ENCODE results near the gene FKBP1A. TPM values are rescaled to one million over a fixed set of nuclear protein-coding genes. Genes with fewer than 3 reads are reported as not detected.
A peak's percentile ranks its signal among the peaks of the same experiment; 100 is the strongest.

FKBP1A gene
- total and polyA plus RNA-seq, 2 of the 4 experiments (the other 2 are of a cell fraction): 120 to 528 TPM

- ChIA-PET CTCF (no interaction called here), POLR2A (ENCODE audit: unreplicated experiment) (no interaction called here)
- Histone ChIP-seq H3K18ac (ENCODE audit: low read depth, low read length) (no peak overlapping the region), H2BK15ac (ENCODE audit: low read depth, low read length) (no peak overlapping the region), H4K20me1 (ENCODE audit: insufficient read depth, low read length) (peaks cover 4% of the 10 kb centered on the region; the same call in 1 of the 2 replicates), H4K5ac (ENCODE audit: low read depth, low read length) (no peak overlapping the region), H3K23ac (ENCODE audit: low read depth, low read length) (peak overlapping the region; percentile 23; the same call in 1 of the 2 replicates), H3K4ac (ENCODE audit: low read depth, low read length) (no peak overlapping the region), H3K4me1 (ENCODE audit: control insufficient read depth, insufficient read depth, low read length) (peaks cover 17% of the 10 kb centered on the region), H2BK120ac (ENCODE audit: low read depth, low read length) (no peak overlapping the region), H3K27me3 (ENCODE audit: control insufficient read depth, insufficient read depth, low read length) (no peaks in the 10 kb centered on the region), H3K9me3 (ENCODE audit: control insufficient read depth, insufficient read depth, low read length) (no peaks in the 10 kb centered on the region), H3K14ac (replicated peaks; ENCODE audit: low read depth, low read length) (no peak overlapping the region), H4K8ac (ENCODE audit: low read depth in 2 of 2, low read length in 2 of 2) (no peak overlapping the region), H2BK20ac (ENCODE audit: low read depth, low read length) (no peak overlapping the region), H3K4me3 (ENCODE audit: insufficient read depth, low read depth, low read length) (no peak overlapping the region), H3K9me1 (ENCODE audit: insufficient read depth, low read length) (peaks cover 38% of the 10 kb centered on the region), H3K79me1 (ENCODE audit: low read depth in 1 of 2, low read length in 2 of 2) (peaks cover 58 to 93% of the 10 kb centered on the region in 2 experiments), H3K4me2 (ENCODE audit: low read depth, low read length) (no peak overlapping the region), H4K91ac (ENCODE audit: insufficient read depth, low read depth, low read length) (no peak overlapping the region), H2BK5ac (ENCODE audit: low read depth, low read length, poor library complexity, severe bottlenecking) (no peak overlapping the region), H2AK9ac (replicated peaks; ENCODE audit: low read depth, low read length, poor library complexity) (no peak overlapping the region), H3K36me3 (ENCODE audit: control insufficient read depth, insufficient read depth, low read length) (peaks cover 9% of the 10 kb centered on the region; the same call in 1 of the 2 replicates), H2AK5ac (ENCODE audit: low read depth, low read length) (peak overlapping the region; percentile 24; the same call in 1 of the 2 replicates), H3K27ac (ENCODE audit: insufficient read depth, low read length) (no peak overlapping the region), H3K56ac (ENCODE audit: extremely low read depth, insufficient read depth, low read length) (no peak overlapping the region), H3K9ac (ENCODE audit: low read depth, low read length) (no peak overlapping the region), H2AFZ (replicated peaks; ENCODE audit: low read length, poor library complexity) (no peak overlapping the region)
- TF ChIP-seq MXI1 (IDR thresholded peaks at IDR 0.05; ENCODE audit: borderline replicate concordance, low read depth, low read length) (no peak), FOS (IDR thresholded peaks at IDR 0.05; ENCODE audit: low read depth, low read length) (no peak), MAFK (IDR thresholded peaks at IDR 0.05; ENCODE audit: low read depth, low read length) (no peak), POLR2A (IDR thresholded peaks at IDR 0.05; ENCODE audit: low read depth, low read length) (no peak), CEBPB (IDR thresholded peaks at IDR 0.05; ENCODE audit: low read depth, low read length) (no peak), BHLHE40 (IDR thresholded peaks at IDR 0.05; ENCODE audit: low read depth, low read length) (no peak), SMC3 (IDR thresholded peaks at IDR 0.05; ENCODE audit: low read depth, low read length) (no peak), RCOR1 (IDR thresholded peaks at IDR 0.05; ENCODE audit: insufficient replicate concordance, low read length) (no peak), ELK1 (IDR thresholded peaks at IDR 0.05; ENCODE audit: borderline replicate concordance, low read depth, low read length) (no peak), CTCF (conservative IDR thresholded peaks at IDR 0.05; ENCODE audit: low read depth, low read length) (no peak)
- TF ChIP-seq, protein P1, sequence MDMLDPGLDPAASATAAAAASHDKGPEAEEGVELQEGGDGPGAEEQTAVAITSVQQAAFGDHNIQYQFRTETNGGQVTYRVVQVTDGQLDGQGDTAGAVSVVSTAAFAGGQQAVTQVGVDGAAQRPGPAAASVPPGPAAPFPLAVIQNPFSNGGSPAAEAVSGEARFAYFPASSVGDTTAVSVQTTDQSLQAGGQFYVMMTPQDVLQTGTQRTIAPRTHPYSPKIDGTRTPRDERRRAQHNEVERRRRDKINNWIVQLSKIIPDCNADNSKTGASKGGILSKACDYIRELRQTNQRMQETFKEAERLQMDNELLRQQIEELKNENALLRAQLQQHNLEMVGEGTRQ (IDR thresholded peaks at IDR 0.05; ENCODE audit: low read depth, low read length): no peak
- in situ Hi-C loops (cut with MboI; ENCODE audit: low sequenced_read_pairs): loop anchor here (25.0 kb wide), 1 partner anchor 507 kb away; no protein-coding TSS in a partner anchor
- ATAC-seq (ENCODE audit: low read depth): no peak
- intact Hi-C loops (cut with micrococcal nuclease): no loop called here
- no peak for DNase-seq
- dilution Hi-C loops (cut with HindIII; ENCODE audit: low sequenced_read_pairs, unreplicated experiment): no loop called here
- 90% methylated on average over 2 of the region's 6 CpGs; no CpG with 5 or more reads in 1 of the 2 experiments for WGBS, 2 experiments (ENCODE audit: extremely low coverage in 2 of 2, insufficient read length in 1 of 2)
- BruUV-seq (replicated peaks): no TSS peak
Measured at GRCh38 chr20:1330075-1330830, 62.6 kb downstream of the FKBP1A start.
